Skeletal muscle satellite cell (primary cell): ENCODE results near the gene PUDP. TPM values are rescaled to one million over a fixed set of nuclear protein-coding genes. Genes with fewer than 3 reads are reported as not detected.
"Not testable (repeated sequence)": the region's sequence is repeated elsewhere in the genome, so short reads cannot be mapped to it uniquely, and the experiment has no call there.

Experiments
- H3K27me3 ChIP-seq: 2 replicates; pipeline ENCODE4 v1.7.0; 2013; ENCODE audit warnings: low read length; ENCODE audit not compliant: control insufficient read depth, insufficient read depth
- H3K36me3 ChIP-seq: 2 replicates; pipeline ENCODE4 v1.7.0; 2013; ENCODE audit warnings: mild to moderate bottlenecking, control low read depth, low read length; ENCODE audit not compliant: insufficient read depth
- H3K4me1 ChIP-seq: 2 replicates; pipeline ENCODE4 v1.7.0; 2013; ENCODE audit warnings: low read length; ENCODE audit not compliant: control insufficient read depth, insufficient read depth
- H3K4me2 ChIP-seq: 2 replicates; pipeline ENCODE4 v1.7.0; 2013; ENCODE audit warnings: mild to moderate bottlenecking, low read length
- H3K4me3 ChIP-seq: 2 replicates; pipeline ENCODE4 v1.7.0; 2013; ENCODE audit warnings: low read length
- H3K9ac ChIP-seq: 2 replicates; pipeline ENCODE4 v1.7.0; 2013; ENCODE audit warnings: mild to moderate bottlenecking, low read depth, low read length, moderate library complexity
- H3K9me3 ChIP-seq: replicated peaks from 2 replicates; pipeline ENCODE4 v1.7.0; 2013; ENCODE audit warnings: mild to moderate bottlenecking, control low read depth, low read length
- total RNA-seq: library from RNA; depleted of rRNA; stranded (reverse); fragments of >200 nt; gene quantifications from 2 replicates; pipeline ENCODE4 v1.2.3, GENCODE V29; 2012; rRNA removed

The PUDP gene
- total RNA-seq = 6.1 and 15.0 TPM in 2 replicates

- no peaks in the 10 kb centered on the region for H3K36me3 ChIP-seq
- peaks cover 16% of the 10 kb centered on the region for H3K4me1 ChIP-seq
- no peaks in the 10 kb centered on the region for H3K9me3 ChIP-seq
- H3K4me3 ChIP-seq = peak within 1 kb of the TSS; percentile 85
- peak within 1 kb of the TSS; percentile 88 for H3K4me2 ChIP-seq
- H3K9ac ChIP-seq = peak within 1 kb of the TSS; percentile 87
- H3K27me3 ChIP-seq = no peaks in the 10 kb centered on the region
Observed at GRCh38 chrX:7147978-7148854, at the start of gene PUDP. TSS of gene PUDP (minus strand) at chrX:7148153. CDS start at chrX:7148113, 40 bp downstream.

- Histone ChIP-seq H3K4me3 (no peak overlapping the region), H3K36me3 (no peaks in the 10 kb centered on the region), H3K9ac (no peak overlapping the region), H3K4me2 (no peak overlapping the region), H3K9me3 (no peaks in the 10 kb centered on the region), H3K27me3 (no peaks in the 10 kb centered on the region), H3K4me1 (no peaks in the 10 kb centered on the region)
Observed at GRCh38 chrX:7194606-7195005, 46.7 kb upstream of the PUDP start.

GRCh38 chrX:7192871-7193270 is 44.9 kb upstream of the PUDP start:
- H3K9me3 ChIP-seq = no peaks in the 10 kb centered on the region
- H3K27me3 ChIP-seq = no peaks in the 10 kb centered on the region
- H3K4me2 ChIP-seq = no peak overlapping the region
- H3K4me1 ChIP-seq = no peaks in the 10 kb centered on the region
- H3K9ac ChIP-seq = no peak overlapping the region
- H3K4me3 ChIP-seq = no peak overlapping the region
- H3K36me3 ChIP-seq = no peaks in the 10 kb centered on the region

DNA sequence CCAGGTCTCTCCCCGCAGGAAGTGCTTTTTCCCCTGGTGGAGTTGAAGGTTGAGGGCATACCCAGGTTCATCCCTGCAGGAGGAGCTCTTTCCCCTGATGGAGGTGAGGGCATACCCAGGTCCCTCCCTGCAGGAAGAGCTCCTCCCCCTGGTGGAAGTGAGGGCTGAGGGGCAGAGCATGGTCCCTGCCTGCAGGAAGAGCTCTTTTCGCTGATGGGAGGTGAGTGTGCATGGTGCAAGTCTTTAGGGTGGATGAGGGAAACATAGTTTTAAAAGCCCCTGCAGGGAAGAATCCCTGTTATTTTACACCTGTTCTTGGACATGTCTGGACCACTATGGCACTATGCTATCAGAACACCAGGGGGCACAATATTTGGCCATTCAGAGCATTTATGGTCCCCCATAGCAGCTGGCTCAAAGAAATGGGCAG is 43.7 kb upstream of the PUDP start:
- Histone ChIP-seq H3K9ac (no peak overlapping the region), H3K9me3 (no peaks in the 10 kb centered on the region), H3K4me1 (no peaks in the 10 kb centered on the region), H3K27me3 (no peaks in the 10 kb centered on the region), H3K4me2 (no peak overlapping the region), H3K36me3 (no peaks in the 10 kb centered on the region), H3K4me3 (no peak overlapping the region)

- Histone ChIP-seq H3K27me3 (no peaks in the 10 kb centered on the region), H3K36me3 (no peaks in the 10 kb centered on the region), H3K4me1 (no peaks in the 10 kb centered on the region), H3K9me3 (no peaks in the 10 kb centered on the region), H3K4me3 (no peak overlapping the region), H3K9ac (no peak overlapping the region), H3K4me2 (no peak overlapping the region)
Observed at GRCh38 chrX:7190157-7190556, 42.2 kb upstream of the PUDP start.

GRCh38 chrX:7188672-7189071 is 40.7 kb upstream of the PUDP start:
- Histone ChIP-seq H3K27me3 (no peaks in the 10 kb centered on the region), H3K4me2 (no peak overlapping the region), H3K4me1 (no peaks in the 10 kb centered on the region), H3K36me3 (no peaks in the 10 kb centered on the region), H3K9me3 (no peaks in the 10 kb centered on the region), H3K4me3 (no peak overlapping the region), H3K9ac (no peak overlapping the region)

DNA sequence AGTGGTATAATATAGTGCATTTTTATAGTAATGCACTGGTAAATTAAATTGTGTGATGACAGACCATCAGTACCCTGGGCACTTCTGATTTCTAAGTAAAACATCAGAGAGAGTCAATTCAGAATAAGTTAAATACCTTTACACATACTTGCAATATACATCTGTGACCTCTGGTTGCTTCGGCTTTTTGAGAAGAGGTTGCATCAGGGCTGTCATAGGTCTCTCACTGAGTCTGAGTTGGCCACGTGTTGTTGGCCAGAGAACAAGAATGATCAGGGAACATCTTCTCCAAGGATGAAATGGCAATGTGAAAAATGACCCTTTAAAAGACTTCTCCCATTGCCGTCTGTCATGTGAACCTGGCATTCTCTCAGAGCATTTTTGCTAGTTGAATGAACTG is 36.9 kb upstream of the PUDP start:
- H3K4me1 ChIP-seq = no peaks in the 10 kb centered on the region
- no peaks in the 10 kb centered on the region for H3K36me3 ChIP-seq
- no peaks in the 10 kb centered on the region for H3K9me3 ChIP-seq
- no peak overlapping the region for H3K9ac ChIP-seq
- H3K4me2 ChIP-seq = no peak overlapping the region
- no peak overlapping the region for H3K4me3 ChIP-seq
- H3K27me3 ChIP-seq = no peaks in the 10 kb centered on the region

- Histone ChIP-seq H3K4me3 (no peak overlapping the region), H3K9ac (no peak overlapping the region), H3K4me2 (no peak overlapping the region), H3K27me3 (peaks cover 5% of the 10 kb centered on the region), H3K36me3 (no peaks in the 10 kb centered on the region), H3K9me3 (no peaks in the 10 kb centered on the region), H3K4me1 (no peaks in the 10 kb centered on the region)
Observed at GRCh38 chrX:7179446-7179845, 31.5 kb upstream of the PUDP start.

- not testable (repeated sequence) for H3K27me3 ChIP-seq, H3K4me1 ChIP-seq, H3K4me3 ChIP-seq, H3K36me3 ChIP-seq, H3K9ac ChIP-seq, H3K4me2 ChIP-seq, H3K9me3 ChIP-seq
Observed at GRCh38 chrX:7178859-7179258, 30.9 kb upstream of the PUDP start.

GRCh38 chrX:7170898-7171297 is 22.9 kb upstream of the PUDP start:
- no peaks in the 10 kb centered on the region for H3K9me3 ChIP-seq
- no peak overlapping the region for H3K9ac ChIP-seq
- H3K27me3 ChIP-seq = no peaks in the 10 kb centered on the region
- no peak overlapping the region for H3K4me2 ChIP-seq
- no peak overlapping the region for H3K4me3 ChIP-seq
- no peaks in the 10 kb centered on the region for H3K4me1 ChIP-seq
- H3K36me3 ChIP-seq = no peaks in the 10 kb centered on the region

GRCh38 chrX:7169627-7170026 is 21.7 kb upstream of the PUDP start:
- H3K36me3 ChIP-seq = no peaks in the 10 kb centered on the region

DNA sequence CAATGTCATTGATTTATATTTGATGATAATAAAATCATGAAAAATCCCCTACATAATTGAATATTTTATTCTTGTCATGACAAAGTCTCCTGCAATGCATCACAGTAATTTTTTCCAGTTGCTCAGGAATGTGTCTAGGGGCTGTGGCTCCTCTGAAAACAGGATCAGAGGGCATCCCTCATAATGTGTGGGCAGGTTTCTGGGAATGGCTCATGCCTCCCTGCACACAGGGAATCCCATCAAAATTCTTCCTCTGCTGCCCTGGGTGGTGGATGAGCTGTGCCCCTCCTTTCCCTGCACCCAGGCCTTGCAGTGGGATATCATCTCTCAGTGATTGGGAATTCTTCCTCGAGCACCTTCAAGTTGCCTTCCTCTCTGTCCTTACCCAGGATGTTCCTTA is 20.4 kb upstream of the PUDP start:
- Histone ChIP-seq H3K4me3 (no peak overlapping the region), H3K4me2 (no peak overlapping the region), H3K9ac (no peak overlapping the region)

More at GRCh38 chrX:7169627-7170026, 21.7 kb upstream of the PUDP start:
- no peaks in the 10 kb centered on the region for H3K9me3 ChIP-seq
- H3K4me1 ChIP-seq = no peaks in the 10 kb centered on the region
- H3K4me2 ChIP-seq = no peak overlapping the region
- H3K27me3 ChIP-seq = no peaks in the 10 kb centered on the region
- no peak overlapping the region for H3K9ac ChIP-seq
- no peak overlapping the region for H3K4me3 ChIP-seq

More for the DNA sequence above, 20.4 kb upstream of the PUDP start:
- no peaks in the 10 kb centered on the region for H3K27me3 ChIP-seq
- no peaks in the 10 kb centered on the region for H3K36me3 ChIP-seq
- no peaks in the 10 kb centered on the region for H3K9me3 ChIP-seq
- H3K4me1 ChIP-seq = no peaks in the 10 kb centered on the region
